HG02571 (cell line): ENCODE measurements around the gene MRPL2.
"Not testable (repeated sequence)": the region's sequence is repeated elsewhere in the genome, so short reads cannot be mapped to it uniquely, and the experiment has no call there.

ENCODE experiments used
- ATAC-seq: cut with Tn5 transposase; IDR thresholded peaks from one replicate; pipeline ENCODE4 v1.9.1; 2021; ENCODE audit warnings: mild to moderate bottlenecking, moderate library complexity; ENCODE audit not compliant: unreplicated experiment

The MRPL2 gene

GRCh38 chr6:43082806-43083655 is 23.8 kb upstream of the MRPL2 start:
- ATAC-seq, result no peak

GRCh38 chr6:43081922-43082321 is 22.7 kb upstream of the MRPL2 start:
- ATAC-seq, result not testable (repeated sequence)

- ATAC-seq, result no peak
These were observed 21.8 kb upstream of the MRPL2 start for GRCh38 chr6:43081043-43081442.

GRCh38 chr6:43078691-43079090 is 19.5 kb upstream of the MRPL2 start:
- no peak for ATAC-seq

- ATAC-seq, result no peak
These were observed 18.8 kb upstream of the MRPL2 start for GRCh38 chr6:43077981-43078511.

GRCh38 chr6:43077333-43077809 is 18.1 kb upstream of the MRPL2 start:
- ATAC-seq, result no peak

- ATAC-seq, result no peak
These were observed 17.5 kb upstream of the MRPL2 start for GRCh38 chr6:43076464-43077332.

GRCh38 chr6:43075670-43076463 is 16.6 kb upstream of the MRPL2 start, which contains the start of gene PTK7:
Gene PTK7, plus strand, starts transcription at chr6:43076314. Its CDS starts 175 bp downstream, at chr6:43076489.
- no peak for ATAC-seq

- ATAC-seq, result no peak
These were observed 15.8 kb upstream of the MRPL2 start for GRCh38 chr6:43074847-43075669.

- ATAC-seq, result no peak
These were observed 10.9 kb upstream of the MRPL2 start for GRCh38 chr6:43070028-43070632.

- ATAC-seq, result no peak
These were observed 3.6 kb upstream of the MRPL2 start for GRCh38 chr6:43062818-43063217.

GRCh38 chr6:43061861-43062260 is 2.6 kb upstream of the MRPL2 start:
- no peak for ATAC-seq

GRCh38 chr6:43060755-43061633 is 1.8 kb upstream of the MRPL2 start:
- no peak for ATAC-seq

- no peak for ATAC-seq
These were observed 960 bp upstream of the MRPL2 start for GRCh38 chr6:43060034-43060754.

GRCh38 chr6:43058531-43058930 is 703 bp downstream of the MRPL2 start:
- ATAC-seq, result no peak

- ATAC-seq, result no peak
These were observed 3.3 kb downstream of the MRPL2 start for GRCh38 chr6:43055966-43056365.

- ATAC-seq, result no peak
These were observed 4.9 kb downstream of the MRPL2 start for GRCh38 chr6:43054206-43054943.
